C1 segment of cervical spinal cord (tissue), 14 donors: ENCODE data around the gene RFPL1.
"Not testable (repeated sequence)": the region's sequence is repeated elsewhere in the genome, so short reads cannot be mapped to it uniquely, and the experiment has no call there.

Experiments
- DNase-seq, 14 donors: peaks; one replicate each; lab custom pipeline; 2025; lab: John Stamatoyannopoulos, UW

Gene RFPL1

GRCh38 chr22:29478326-29479276 lies 40.2 kb downstream of the RFPL1 start:
- peak in 1 of 14 donors; percentile 15 for DNase-seq

GRCh38 chr22:29479417-29480261 lies 41.3 kb downstream of the RFPL1 start, which contains the start of gene NEFH:
TSS of gene NEFH (plus strand) at chr22:29480218. CDS start at chr22:29480263, 45 bp downstream.
- DNase-seq, result no peak

GRCh38 chr22:29480262-29480511 lies 41.8 kb downstream of the RFPL1 start:
- no peak for DNase-seq

GRCh38 chr22:29480512-29481264 lies 42.3 kb downstream of the RFPL1 start:
- DNase-seq, result peak in 7 of 14 donors; percentile 16 to 60 (median 30)

- no peak for DNase-seq
Observed at GRCh38 chr22:29481265-29482000, 43.0 kb downstream of the RFPL1 start.

GRCh38 chr22:29482253-29482652 lies 43.9 kb downstream of the RFPL1 start:
- DNase-seq, result no peak

- no peak for DNase-seq
Observed at GRCh38 chr22:29482726-29483125, 44.3 kb downstream of the RFPL1 start.

- no peak for DNase-seq
Observed at GRCh38 chr22:29483254-29483653, 44.9 kb downstream of the RFPL1 start.

GRCh38 chr22:29484642-29485041 lies 46.3 kb downstream of the RFPL1 start:
- DNase-seq, result no peak

- no peak for DNase-seq
Observed at GRCh38 chr22:29485448-29485847, 47.1 kb downstream of the RFPL1 start.

GRCh38 chr22:29487426-29487986 lies 49.1 kb downstream of the RFPL1 start:
- no peak for DNase-seq

GRCh38 chr22:29489127-29489780 lies 50.9 kb downstream of the RFPL1 start:
- not testable (repeated sequence) for DNase-seq

GRCh38 chr22:29491012-29491411 lies 52.6 kb downstream of the RFPL1 start:
- DNase-seq, result no peak
